ENCODE data around the gene INVS. TPM values are rescaled to one million over a fixed set of nuclear protein-coding genes. Genes with fewer than 3 reads are reported as not detected.
"Not testable (repeated sequence)": the region's sequence is repeated elsewhere in the genome, so short reads cannot be mapped to it uniquely, and the experiment has no call there.

The INVS gene
- total and polyA plus RNA-seq, 2 experiments from 2014 or later = 9.4 to 15.3 TPM

DNA sequence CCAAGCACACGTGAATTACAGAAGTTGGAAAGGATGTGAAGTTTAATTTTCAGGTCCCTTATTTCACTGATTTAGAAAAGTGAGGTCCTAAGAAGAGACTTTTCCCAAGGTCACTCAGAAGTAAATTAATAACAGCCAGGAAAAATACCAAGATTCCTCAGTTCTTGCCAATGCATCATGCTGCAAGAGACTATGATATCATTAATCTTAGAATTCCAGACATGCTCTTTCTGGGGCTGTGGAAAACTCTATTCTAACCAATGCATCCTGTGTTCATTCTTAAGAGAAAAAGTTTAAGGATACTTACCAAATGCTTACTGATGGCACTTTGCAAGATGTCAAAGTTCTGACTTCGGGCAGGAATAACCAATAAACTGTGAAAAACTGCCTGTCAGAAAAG, 210.9 kb downstream of the INVS start:
- no peaks in the 10 kb centered on the region for H3K4me1 ChIP-seq (ENCODE audit: low read depth)
- no peaks in the 10 kb centered on the region for H3K9me3 ChIP-seq (ENCODE audit: low read depth)
- no peaks in the 10 kb centered on the region for H3K27me3 ChIP-seq
- H3K4me3 ChIP-seq = no peak overlapping the region
- TF ChIP-seq CTCF (IDR thresholded peaks at IDR 0.05; ENCODE audit: low read depth, low read length) = no peak
- H3K36me3 ChIP-seq = peaks cover 12% of the 10 kb centered on the region
- no peak overlapping the region for H3K27ac ChIP-seq
- peak in 1 of 2 donors; percentile 16 for DNase-seq (ENCODE audit: low read depth in 1 of 2, low spot score in 1 of 2)

- H3K9me3 ChIP-seq (ENCODE audit: low read depth) = no peaks in the 10 kb centered on the region
- no peak overlapping the region for H3K4me3 ChIP-seq
- H3K27me3 ChIP-seq = no peaks in the 10 kb centered on the region
- no peak overlapping the region for H3K27ac ChIP-seq
- no peak for DNase-seq (ENCODE audit: low read depth in 1 of 2, low spot score in 1 of 2)
- H3K4me1 ChIP-seq (ENCODE audit: low read depth) = no peaks in the 10 kb centered on the region
- no peak for TF ChIP-seq CTCF (IDR thresholded peaks at IDR 0.05; ENCODE audit: low read depth, low read length)
- H3K36me3 ChIP-seq = peaks cover 15% of the 10 kb centered on the region
These were observed 216.5 kb downstream of the INVS start for GRCh38 chr9:100315561-100315960.

GRCh38 chr9:100317706-100318105, 218.7 kb downstream of the INVS start:
- H3K27ac ChIP-seq = no peak overlapping the region
- DNase-seq (ENCODE audit: low read depth in 1 of 2, low spot score in 1 of 2) = peak in 1 of 2 donors; percentile 35
- no peaks in the 10 kb centered on the region for H3K4me1 ChIP-seq (ENCODE audit: low read depth)
- no peaks in the 10 kb centered on the region for H3K27me3 ChIP-seq
- H3K4me3 ChIP-seq = no peak overlapping the region
- peaks cover 24% of the 10 kb centered on the region for H3K36me3 ChIP-seq
- H3K9me3 ChIP-seq (ENCODE audit: low read depth) = no peaks in the 10 kb centered on the region
- no peak for TF ChIP-seq CTCF (IDR thresholded peaks at IDR 0.05; ENCODE audit: low read depth, low read length)

- DNase-seq (ENCODE audit: low read depth in 1 of 2, low spot score in 1 of 2) = peak; percentile 47 to 63
- Histone ChIP-seq H3K27me3 (no peaks in the 10 kb centered on the region), H3K4me1 (ENCODE audit: low read depth) (no peaks in the 10 kb centered on the region), H3K27ac (no peak overlapping the region), H3K4me3 (no peak overlapping the region), H3K36me3 (peaks cover 32% of the 10 kb centered on the region), H3K9me3 (ENCODE audit: low read depth) (no peaks in the 10 kb centered on the region)
- peak; percentile 65 for TF ChIP-seq CTCF (IDR thresholded peaks at IDR 0.05; ENCODE audit: low read depth, low read length)
These were observed 224.0 kb downstream of the INVS start for GRCh38 chr9:100322954-100323536.

DNA sequence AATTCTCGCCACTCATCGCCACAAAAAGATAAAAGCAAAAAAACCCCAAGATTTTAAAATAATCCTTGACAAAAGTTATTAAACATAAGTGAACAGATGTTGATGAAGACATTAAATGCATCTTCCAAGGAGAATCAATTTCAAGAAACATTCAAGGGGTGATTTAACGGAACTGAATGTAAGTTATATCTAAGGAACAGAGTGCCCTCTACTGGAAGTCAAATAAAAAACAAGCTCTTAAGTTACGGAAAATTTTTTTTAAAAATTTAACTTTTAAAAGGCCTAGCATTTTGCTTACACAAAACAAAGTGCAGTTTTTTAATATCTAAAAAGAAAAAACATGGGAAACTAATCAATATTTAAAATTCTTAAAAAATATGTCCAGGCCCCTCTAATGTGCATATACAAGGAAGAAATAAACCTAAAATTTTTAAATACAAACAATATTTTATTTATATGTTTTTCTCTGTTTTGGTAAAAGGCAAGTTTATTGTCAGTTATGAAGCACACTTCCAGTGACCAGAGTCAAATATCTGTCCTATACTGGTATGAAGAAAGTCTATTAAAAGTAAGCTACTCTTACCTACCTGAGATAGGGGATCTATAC, 225.7 kb downstream of the INVS start:
- Histone ChIP-seq H3K4me3 (no peak overlapping the region), H3K4me1 (ENCODE audit: low read depth) (peaks cover 7% of the 10 kb centered on the region), H3K27me3 (no peaks in the 10 kb centered on the region), H3K27ac (no peak overlapping the region), H3K9me3 (ENCODE audit: low read depth) (no peaks in the 10 kb centered on the region), H3K36me3 (peaks cover 28% of the 10 kb centered on the region)
- peak; percentile 24 to 76 for DNase-seq (ENCODE audit: low read depth in 1 of 2, low spot score in 1 of 2)
- peak; percentile 52 for TF ChIP-seq CTCF (IDR thresholded peaks at IDR 0.05; ENCODE audit: low read depth, low read length)

DNA sequence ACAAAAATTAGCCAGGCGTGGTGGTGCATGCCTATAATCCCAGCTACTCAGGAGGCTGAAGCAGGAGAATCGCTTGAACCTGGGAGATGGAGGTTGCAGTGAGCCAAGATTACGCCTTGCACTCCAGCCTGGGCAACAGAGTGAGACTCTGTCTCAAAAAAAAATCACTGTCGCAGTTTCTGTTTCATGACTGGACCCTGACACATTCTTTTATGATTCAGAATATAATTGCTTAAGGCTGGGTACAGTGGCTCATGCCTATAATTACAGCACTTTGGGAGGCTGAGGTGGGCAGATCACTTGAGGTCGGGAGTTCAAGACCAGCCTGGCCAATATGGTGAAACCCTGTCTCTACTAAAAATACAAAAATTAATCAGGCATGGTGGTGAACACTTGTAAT, 239.7 kb downstream of the INVS start:
- not testable (repeated sequence) for H3K4me1 ChIP-seq (ENCODE audit: low read depth); H3K27ac ChIP-seq; DNase-seq (ENCODE audit: low read depth in 1 of 2, low spot score in 1 of 2)

More for the DNA sequence above, 239.7 kb downstream of the INVS start:
- H3K9me3 ChIP-seq (ENCODE audit: low read depth); H3K36me3 ChIP-seq; H3K4me3 ChIP-seq; H3K27me3 ChIP-seq: not testable (repeated sequence)

Measured in cardiac muscle cell (in vitro differentiated cells and primary cell).